GM15510 (cell line): ENCODE data around the gene ATF6.

Experiments
- POLR2A ChIP-seq: IDR thresholded peaks from 3 replicates; pipeline ENCODE4 v1.6.1; 2011; ENCODE audit warnings: borderline replicate concordance; ENCODE audit not compliant: insufficient read length; ENCODE audit errors: extremely low read depth

The ATF6 gene

GRCh38 chr1:161915051-161915503 lies 149.0 kb downstream of the ATF6 start:
- no peak for TF ChIP-seq POLR2A

- TF ChIP-seq POLR2A, result no peak
Measured at GRCh38 chr1:161915978-161916377, 149.9 kb downstream of the ATF6 start.

GRCh38 chr1:161919229-161919628 lies 153.1 kb downstream of the ATF6 start:
- no peak for TF ChIP-seq POLR2A

- no peak for TF ChIP-seq POLR2A
Measured at GRCh38 chr1:161921491-161921890, 155.4 kb downstream of the ATF6 start.

GRCh38 chr1:161921990-161922389 lies 155.9 kb downstream of the ATF6 start:
- no peak for TF ChIP-seq POLR2A

- no peak for TF ChIP-seq POLR2A
Measured at GRCh38 chr1:161928056-161928455, 161.9 kb downstream of the ATF6 start.

GRCh38 chr1:161929137-161929536 lies 163.0 kb downstream of the ATF6 start:
- no peak for TF ChIP-seq POLR2A

- TF ChIP-seq POLR2A, result no peak
Measured at GRCh38 chr1:161930064-161930463, 163.9 kb downstream of the ATF6 start.

GRCh38 chr1:161932668-161933067 lies 166.5 kb downstream of the ATF6 start:
- no peak for TF ChIP-seq POLR2A

GRCh38 chr1:161933592-161934588 lies 167.8 kb downstream of the ATF6 start:
- TF ChIP-seq POLR2A, result no peak

GRCh38 chr1:161935264-161935663 lies 169.1 kb downstream of the ATF6 start:
- no peak for TF ChIP-seq POLR2A

- no peak for TF ChIP-seq POLR2A
Measured at GRCh38 chr1:161936786-161937185, 170.7 kb downstream of the ATF6 start.

GRCh38 chr1:161940866-161941591 lies 174.9 kb downstream of the ATF6 start:
- no peak for TF ChIP-seq POLR2A

GRCh38 chr1:161941726-161942436 lies 175.8 kb downstream of the ATF6 start:
- TF ChIP-seq POLR2A, result no peak

GRCh38 chr1:161943737-161944136 lies 177.6 kb downstream of the ATF6 start:
- no peak for TF ChIP-seq POLR2A
